ENCODE results near the gene SBK1.

The SBK1 gene

DNA sequence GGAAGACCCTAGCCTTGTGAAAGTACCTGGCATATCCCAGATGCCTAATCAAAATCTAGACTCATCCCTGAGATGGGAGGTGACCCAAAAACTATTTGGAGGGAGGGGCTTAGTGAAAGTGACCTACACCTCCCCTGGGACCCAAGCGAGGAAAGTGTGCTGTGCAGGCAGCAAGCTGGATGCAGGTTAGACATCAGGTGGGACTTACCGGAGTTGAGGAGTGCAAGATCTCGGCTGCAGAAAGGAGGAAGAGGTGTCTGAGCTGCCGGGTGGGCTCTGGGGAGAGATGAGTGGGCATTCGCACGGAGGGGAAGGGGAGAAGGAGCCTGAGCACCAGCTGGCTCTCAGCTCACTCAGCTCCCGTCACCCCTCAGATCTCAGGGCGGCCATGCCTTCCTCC lies 10.3 kb upstream of the SBK1 start:
- DNase-seq (ENCODE audit: low spot score) = no peak

DNA sequence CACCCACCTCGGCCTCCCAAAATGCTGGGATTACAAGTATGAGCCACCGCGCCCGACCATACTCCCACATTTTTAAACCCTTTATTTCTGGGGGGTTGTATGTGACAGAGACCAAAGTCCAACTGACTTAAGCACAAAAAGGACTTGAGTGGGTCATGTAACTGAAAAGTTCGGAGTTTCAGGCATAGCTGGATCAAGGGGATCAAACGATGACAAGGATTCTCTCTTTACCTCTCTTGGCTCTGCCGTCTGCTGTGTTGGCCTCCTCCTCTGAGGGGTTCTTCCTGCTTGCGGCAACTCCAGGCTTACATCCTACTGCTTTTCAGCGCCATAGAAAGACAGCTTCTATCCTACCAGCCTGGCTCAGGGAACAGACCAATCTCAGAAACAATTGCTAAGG lies 9.2 kb upstream of the SBK1 start:
- no peak for DNase-seq (ENCODE audit: low spot score)

DNA sequence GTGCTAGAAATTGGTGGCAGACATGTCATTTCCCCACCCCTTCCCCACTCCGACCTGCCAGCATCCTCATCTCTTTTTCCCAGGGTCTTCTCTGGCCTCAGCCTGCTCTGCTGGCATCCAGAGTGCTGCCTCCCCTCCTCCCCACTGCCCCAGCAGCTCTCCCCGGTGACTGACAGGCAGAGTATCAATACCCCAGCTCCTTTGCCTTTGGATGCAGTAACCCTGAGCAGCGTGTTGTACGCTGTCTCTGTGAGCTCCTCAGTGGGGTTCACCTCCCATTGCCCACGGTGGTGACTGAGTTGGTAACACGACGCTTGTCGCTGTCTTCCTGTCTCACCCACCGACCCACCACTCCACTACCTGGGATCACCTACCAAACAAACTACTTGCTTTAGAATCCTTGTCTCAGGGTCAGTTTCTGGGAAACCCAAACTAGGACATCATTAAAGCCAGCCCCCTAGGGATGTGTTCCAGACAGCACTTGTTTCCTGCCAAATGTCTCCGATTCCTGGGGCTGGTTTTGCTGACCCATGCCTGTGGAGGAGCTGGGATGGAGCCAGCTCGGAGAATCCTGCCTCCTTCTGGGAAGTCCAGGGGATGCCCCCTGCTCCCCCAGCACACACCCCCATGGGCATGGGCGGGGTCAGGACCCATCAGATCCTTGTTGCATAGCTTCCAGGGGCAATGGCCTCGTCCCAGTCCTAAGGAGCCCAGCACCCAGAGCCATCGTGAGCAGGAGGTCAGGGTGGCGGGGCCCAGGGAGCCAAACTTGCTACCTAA lies 8.3 kb upstream of the SBK1 start:
- DNase-seq (ENCODE audit: low spot score) = no peak

DNA sequence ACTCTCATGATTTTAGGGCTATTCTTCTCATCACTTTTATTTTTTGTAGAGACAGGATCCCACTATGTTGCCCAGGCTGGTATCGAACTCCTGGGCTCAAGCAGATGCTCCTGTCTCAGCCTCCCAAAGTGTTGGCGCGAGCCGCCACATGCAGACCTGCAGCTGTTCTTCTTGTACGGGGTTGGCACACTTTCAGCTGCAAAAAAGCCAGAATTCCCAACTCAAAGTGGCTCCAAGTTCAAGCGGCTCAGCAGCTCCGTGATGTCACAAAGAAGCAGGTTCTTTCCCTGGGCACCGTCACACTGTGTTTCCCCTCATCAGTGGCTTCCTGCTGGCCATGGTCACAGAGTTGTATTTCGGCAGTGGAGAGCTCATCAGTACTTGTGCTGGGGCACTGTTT lies 6.7 kb upstream of the SBK1 start:
- no peak for DNase-seq (ENCODE audit: low spot score)

DNA sequence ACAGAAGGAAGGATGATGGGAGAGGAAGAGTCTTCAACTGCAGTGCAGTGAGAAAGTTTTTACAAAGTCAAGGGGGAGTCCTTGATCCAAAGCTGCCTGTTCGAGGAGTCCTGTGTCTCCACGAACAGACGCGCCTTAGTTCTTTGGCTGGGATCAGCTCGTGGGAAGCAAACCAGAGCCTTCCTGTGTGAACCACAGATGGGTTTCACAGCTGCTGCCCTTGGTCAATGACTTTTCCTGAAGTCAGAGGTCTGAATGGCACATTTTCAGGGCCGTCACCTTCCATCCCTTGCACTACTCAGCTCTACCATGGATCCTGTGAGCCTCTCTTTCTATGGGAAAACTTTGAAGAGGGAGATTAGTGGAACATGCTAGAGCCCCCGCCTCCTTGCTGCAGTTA lies 4.2 kb upstream of the SBK1 start:
- no peak for DNase-seq (ENCODE audit: low spot score)

DNA sequence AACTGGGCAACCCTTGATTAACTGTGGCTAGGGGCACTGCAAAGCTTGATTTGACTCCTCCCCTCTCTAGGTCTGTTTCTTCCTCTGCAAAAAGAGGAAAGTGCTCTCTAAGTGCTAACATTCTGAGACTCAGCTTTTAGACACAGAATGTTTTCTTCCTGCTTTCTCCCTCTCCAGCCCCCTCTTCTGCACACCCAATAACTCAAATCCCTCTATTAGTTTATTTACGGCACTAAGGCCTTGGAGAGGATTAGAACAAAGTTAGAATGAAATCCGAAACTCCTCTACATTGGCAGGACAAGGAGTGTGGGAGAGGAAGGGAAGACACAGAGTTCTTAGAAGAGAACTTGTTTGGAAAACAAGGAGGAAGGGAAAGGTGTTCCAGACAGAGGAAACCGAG lies 3.3 kb upstream of the SBK1 start:
- DNase-seq (ENCODE audit: low spot score) = no peak

DNA sequence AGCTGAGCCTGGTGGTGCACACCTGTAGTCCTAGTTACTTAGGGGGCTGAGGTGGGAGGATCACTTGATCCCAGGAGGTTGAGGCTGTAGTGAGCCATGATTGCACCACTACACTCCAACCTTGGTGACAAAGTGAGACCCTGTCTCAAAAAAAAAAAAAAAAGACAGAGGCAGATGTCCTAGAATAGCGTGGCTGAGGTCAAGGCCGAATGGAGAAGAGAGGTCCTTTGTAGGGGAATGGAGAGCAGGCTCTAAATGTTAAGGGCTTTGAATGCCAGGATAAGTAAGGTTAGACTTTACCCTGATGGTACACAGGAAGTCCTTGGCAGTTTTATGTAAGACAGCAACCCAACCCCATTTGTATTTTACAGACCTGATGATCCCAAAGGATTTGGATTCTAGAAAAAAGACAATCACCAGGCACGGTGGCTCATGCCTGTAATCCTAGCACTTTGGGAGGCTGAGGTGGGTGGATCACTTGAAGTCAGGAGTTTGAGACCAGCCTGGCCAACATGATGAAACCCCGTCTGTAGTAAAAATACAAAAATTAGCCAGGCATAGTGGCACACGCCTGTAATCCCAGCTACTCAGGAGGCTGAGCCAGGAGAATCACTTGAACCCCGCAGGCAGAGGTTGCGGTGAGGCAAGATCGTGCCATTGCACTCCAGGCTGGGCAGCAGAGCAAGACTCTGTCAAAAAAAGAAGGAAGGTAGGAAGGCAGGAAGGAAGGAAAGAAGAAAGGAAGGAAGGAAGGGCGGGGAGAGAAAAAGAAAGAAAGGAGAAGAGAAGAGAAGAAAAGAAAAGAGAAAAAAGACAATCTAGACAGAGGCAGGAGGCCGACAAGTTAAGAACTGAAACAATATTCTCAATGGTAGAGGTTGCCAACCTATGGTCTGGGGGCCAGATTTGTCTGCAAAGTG lies 2.1 kb upstream of the SBK1 start:
- DNase-seq (ENCODE audit: low spot score) = no peak

DNA sequence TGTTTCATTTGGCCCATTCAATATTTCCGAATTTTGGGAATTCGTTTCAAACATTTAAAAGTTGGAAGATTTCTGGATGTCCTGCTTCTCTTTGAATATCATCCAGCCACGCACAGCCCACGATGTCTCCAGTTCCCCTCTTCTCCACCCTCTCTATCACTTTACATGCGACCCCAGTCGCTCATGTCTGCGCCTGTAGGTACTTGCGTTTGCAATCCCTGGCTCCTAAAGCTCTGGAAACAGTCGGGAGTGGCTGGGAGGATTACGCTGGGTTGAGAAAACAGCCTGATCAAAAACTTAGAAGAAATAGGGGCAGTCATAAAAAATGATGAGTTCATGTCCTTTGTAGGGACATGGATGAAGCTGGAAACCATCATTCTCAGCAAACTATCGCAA lies 1.5 kb upstream of the SBK1 start:
- DNase-seq (ENCODE audit: low spot score) = no peak

DNA sequence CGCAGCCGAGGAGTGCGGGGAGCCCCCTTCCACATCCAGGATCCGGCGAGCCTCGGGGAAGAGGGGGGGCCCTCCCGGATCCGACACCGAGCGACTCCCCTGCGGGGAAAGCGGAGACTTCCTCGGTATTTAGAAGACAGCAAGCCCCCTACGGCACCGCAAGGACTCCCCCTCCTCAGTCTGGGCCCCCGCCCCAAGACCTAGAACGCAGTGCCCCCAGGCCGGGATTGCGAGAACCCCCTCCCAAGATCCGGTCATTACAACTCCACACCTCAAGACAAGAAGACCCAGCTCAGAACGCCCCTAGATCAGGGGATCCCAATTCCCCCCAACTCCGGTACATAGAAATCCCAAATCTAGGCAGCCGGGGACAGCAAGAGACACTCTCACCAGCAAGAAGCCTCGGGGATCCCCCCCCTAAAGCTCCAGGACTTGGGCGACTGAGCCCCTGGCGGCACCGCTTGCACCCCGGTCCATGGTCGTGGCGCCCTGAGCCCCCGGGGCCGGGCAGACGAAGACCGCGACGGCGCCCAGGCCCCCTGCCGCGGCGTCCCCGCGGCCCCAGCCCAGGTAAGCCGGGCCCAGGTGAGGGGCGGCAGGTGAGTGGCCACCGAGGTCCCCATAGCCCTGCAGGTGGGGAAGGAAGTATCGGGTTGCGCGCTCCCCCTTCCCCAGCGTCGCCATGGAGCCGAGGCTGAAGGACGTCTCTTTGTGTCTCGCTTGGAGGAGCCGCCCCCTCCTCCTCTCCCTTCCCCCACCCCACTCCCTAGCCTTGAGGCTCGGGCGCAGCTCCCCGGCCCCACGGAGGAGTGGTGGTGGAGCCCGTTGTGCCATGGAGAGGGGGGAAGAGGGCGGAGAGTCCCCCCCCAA lies 641 bp downstream of the SBK1 start:
- peak; percentile 37 for DNase-seq (ENCODE audit: low spot score)

DNA sequence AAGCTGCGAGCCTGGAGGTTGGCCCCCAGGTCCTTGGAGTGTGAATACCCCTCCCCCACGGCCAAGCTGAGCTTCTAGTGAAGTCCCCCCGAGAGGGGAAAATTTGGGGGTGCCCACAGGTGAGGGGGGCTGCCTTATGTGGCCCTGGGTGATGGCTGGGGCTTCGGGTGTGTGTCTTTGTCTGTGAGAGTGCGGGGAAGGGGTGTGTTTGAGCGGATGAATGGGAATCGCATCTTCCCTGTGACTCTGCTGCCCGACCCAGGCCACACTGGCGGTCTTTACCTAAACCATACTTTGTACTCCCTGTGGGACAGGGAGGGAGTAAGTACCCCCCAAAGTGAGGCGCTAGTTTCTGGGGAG lies 1.3 kb downstream of the SBK1 start:
- DNase-seq (ENCODE audit: low spot score) = no peak

DNA sequence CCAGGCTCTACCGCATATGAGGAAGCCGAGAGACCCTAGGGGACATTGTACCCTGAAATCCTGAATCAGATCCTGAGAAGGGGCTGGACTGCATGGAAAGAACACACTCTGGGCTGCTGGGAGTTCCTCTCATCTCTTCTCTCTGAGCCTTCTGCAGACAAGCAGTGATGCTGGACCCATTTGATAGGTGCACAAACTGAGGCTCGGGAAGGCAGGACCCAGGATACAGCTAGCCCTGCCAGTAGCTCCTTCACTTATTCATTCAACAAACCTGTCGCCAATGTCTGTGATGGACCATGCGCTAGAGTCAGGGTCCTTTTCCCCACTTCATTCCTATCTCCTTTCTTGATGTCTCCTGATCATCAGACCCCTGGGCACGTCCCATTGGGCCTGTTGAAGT lies 1.9 kb downstream of the SBK1 start:
- DNase-seq (ENCODE audit: low spot score) = no peak

DNA sequence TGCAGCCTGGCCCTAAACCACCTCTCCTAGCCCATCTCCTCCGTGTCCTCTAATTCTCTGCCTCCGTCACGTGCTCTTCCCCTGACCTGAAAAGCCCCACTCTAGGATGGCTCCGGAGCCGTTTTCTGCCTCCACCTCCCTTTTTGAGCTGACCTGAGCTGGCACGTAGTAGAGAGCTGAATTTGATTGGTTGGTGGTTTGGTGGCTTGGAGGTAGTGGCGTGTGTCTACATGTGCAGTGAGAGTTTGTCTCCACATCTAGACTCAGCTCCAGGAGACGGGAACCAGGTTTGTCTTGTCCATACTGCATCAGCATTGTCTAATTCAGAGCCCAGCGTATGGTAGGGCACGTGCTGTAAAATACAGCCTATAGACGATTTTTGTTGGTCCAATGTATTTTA lies 3.0 kb downstream of the SBK1 start:
- no peak for DNase-seq (ENCODE audit: low spot score)

DNA sequence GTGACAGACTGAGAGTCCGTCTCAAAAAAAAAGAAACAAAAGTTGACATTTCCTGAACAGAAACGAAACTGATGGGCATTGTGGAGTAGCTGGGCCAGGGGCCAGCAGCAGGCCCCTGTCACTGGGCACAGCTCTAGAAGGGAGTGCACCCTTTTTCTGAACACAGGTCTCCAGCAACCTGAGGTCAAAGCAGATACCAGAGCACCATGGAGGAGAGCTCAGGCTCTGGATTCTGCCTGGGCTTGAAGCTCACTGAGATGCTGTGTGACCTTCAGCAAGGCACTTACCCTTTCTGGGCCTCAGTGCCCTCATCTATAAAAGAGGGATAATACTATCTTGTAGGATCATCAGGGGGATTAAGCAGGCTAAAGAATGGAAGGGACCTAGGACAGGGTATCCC lies 5.0 kb downstream of the SBK1 start:
- DNase-seq (ENCODE audit: low spot score) = no peak

DNA sequence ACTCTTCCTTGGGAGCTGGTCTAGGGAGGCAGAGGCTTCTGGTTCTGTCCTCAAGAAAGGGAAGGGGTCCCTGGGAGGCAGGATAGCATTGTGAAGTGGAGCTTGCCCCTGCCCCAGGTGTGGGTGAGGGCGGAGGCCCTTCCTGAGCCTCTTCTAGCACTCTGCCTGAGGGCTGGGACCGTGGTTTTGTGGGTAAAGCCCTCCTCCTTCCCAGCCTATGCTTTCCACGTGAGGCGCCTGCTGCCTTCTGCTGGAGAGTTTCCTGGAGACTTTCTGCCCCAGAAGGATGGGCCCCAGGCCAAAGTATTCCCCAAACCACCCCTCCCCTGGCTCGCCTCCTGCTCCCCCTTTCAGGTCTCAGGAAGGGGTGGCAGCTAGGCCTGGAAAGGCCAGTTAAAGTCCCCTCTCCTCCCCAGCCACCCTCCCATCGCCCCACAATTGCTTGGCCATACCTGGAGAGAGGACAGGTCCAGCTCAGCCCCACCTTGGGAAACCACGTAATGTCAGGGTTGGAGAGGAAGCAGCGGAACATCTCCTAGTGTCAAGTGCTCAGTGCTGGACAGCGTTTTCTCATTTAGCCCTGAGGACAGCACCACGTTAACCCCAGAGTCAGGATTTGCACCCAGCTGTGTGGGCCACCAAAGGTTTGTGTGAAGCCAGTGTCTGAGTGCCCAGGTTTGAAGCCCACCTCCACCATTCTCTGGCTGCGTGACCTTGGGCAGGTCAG lies 5.6 kb downstream of the SBK1 start:
- no peak for DNase-seq (ENCODE audit: low spot score)

DNA sequence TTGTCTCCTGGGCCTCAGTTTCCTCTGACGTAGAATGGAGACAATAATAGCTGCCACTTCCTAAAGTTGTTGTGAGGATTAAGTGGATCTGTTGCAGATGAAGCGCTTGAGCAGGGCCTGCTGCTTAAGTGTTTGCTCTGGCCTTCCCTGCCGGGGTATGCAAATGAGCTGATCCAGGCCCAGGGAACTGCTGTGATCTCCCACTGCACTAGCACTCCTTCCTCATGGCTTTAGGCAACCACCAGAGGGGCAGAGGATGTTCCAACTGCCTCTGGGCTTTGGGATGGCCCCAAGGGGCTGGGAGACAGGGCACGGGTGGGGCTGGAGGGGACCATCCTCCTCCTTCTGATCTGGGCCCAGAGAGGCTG lies 6.2 kb downstream of the SBK1 start:
- no peak for DNase-seq (ENCODE audit: low spot score)

DNA sequence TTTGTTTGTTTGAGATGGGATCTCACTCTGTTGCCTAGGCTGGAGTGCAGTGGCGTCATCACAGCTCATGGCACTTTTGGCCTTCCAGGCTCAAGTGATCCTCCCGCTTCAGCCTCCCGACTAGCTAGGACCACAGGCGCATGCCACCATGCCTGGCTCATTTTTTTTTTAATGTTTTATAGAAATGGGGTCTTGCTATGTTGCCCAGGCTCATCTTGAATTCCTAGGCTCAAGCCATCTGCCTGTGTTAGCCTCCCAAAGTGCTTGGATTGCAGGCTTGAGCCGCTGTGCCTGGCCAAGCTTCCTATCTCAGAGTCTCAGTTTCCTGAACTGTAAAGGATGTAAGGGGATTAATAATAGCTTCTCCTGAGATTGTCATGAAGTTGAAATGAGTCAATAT lies 8.0 kb downstream of the SBK1 start:
- no peak for DNase-seq (ENCODE audit: low spot score)

DNA sequence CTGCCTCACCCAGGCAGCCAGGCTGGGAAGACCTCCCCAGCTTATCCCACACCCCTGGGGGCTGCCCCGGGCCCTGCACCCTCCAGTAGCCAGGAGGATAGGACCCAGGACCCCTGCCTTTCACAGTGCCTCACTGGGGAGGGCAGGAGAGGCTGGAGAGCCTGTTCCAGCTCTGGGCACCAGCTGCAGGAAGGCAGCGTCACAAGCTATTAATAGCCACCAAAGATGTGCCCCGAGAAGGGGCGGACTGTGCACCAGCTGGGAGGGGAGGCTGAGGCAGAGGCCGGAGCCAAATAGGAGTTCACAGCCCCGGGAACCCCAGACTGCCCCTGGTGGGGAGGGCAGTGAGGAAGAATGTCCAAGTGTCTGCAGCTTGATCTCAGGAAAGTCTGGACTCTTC lies 8.8 kb downstream of the SBK1 start:
- no peak for DNase-seq (ENCODE audit: low spot score)

DNA sequence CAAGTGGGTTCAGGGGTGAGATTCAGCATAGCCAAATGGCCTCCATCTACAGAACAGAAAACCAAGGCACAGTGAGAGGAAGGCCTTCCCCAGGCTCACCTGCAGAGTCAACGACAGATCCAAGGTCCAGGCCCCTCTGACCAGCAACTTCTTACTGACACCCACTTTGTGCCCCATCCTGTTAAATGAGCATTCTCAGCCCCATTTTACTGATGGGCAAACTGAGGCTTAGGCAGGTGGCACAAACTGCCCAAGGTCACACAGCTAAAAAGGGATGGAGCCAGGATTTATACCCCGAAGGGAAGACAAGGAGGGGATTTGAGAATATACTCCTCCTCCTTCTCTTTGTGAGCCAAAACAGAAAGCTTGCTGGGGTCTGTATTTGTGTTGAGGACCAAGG lies 9.3 kb downstream of the SBK1 start:
- DNase-seq (ENCODE audit: low spot score) = no peak

DNA sequence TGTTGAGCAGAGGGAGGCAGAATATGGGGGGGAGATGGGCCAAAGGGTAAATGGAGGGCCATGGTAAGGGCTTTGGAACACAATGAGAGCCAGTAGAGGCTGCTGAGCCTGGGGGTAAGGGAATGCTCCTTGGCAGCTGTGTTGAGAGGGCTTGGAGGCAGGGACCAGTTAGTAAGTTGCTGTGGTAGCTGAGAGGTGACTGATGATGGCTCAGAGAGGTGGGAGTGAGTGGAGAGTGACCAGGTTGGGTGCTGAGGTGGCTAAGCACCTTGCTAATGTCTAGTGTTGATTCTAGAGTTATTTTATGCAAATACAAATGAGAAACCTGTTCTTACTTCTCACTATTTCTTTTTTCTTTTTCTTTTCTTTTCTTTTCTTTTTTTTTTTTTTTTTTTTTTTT lies 10.8 kb downstream of the SBK1 start:
- no peak for DNase-seq (ENCODE audit: low spot score)

DNA sequence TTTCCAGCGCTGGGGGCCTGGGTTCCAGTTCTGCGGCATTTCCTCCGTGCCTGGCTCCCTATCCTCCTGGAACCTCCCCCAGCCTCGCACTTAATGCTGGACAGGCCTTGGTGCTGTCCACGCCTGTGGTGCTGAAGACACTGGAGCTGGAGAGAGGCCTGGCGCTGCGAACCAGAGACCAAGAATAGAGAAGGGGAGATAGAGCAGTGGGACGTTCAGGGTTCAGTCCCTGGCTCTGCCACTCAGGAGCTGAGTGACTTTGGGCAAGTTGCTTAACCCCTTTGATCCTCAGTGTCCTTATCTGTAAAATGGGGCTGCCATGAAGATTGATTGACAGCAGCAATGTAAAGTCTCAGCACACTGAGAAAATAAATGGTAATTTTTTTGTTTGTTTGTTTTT lies 11.9 kb downstream of the SBK1 start:
- peak; percentile 66 for DNase-seq (ENCODE audit: low spot score)

DNA sequence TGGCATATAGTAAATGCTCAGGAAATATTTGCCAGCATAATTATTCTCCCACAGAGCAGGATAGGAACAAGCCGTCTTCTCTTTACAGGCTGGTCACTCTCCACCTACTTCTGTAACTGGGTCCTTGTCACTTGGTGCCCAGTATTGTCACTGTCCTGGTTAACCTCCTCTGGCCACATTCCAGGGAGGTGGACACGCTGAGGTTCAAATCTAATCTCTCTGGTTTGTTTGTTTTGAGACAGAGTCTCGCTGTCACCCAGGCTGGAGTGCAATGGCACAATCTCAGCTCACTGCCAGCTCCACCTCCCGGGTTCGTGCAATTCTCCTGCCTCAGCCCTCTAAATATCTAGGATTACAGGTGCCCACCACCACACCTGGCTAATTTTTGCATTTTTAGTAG lies 15.6 kb downstream of the SBK1 start:
- DNase-seq (ENCODE audit: low spot score) = no peak

All from HuH-7 (cell line).